Endometrium (tissue), 2 donors: ENCODE results near the gene PPP2CA.
"Not testable (repeated sequence)": the region's sequence is repeated elsewhere in the genome, so short reads cannot be mapped to it uniquely, and the experiment has no call there.

ENCODE experiments used
- FAIRE-seq: peaks from 2 replicates; lab custom pipeline; 2012; peaks lifted over from hg19 to GRCh38; lab: Jason Lieb, UNC
- donor health status: control.
- donor health status: control.

PPP2CA gene

GRCh38 chr5:134225780-134226440 lies at the start of gene PPP2CA:
PPP2CA (minus strand) TSS chr5:134226073; CDS start chr5:134225861, 212 bp downstream.
- FAIRE-seq = peak; percentile 4

DNA sequence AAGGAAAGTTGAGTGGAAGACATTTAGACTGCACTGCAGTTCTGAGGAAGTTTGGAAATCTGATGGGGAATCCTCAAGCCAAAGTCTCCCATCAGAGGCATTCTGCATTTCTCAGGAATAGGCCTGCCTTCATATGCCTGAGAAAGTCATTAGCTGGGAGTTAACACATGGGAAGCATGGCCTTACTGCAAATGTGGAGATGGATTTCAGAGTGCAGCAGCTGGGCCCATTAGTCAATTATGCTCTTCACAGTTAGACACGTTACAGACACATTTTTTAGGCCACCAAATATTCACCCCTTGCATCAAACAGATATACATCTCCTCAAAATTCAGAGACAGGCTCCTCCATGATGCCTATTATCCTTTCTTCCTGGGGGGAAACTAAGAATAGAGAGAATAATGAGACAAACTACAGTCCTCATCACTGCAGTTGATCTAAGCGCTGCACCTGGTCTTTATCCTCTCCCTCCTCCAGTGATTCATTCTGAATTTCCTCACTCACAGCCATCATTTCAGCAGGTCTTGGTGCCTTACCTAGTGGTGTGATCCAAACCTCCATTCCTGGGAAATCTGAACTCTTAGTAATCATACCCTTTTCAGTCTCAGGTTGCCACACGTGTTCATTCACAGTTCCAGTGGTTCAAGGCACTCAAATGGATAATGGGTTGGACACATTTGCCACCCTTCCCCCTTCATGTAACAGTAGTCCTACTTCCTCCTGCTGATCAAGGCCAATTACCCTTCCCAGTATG lies 47.9 kb upstream of the PPP2CA start:
- no peak for FAIRE-seq

DNA sequence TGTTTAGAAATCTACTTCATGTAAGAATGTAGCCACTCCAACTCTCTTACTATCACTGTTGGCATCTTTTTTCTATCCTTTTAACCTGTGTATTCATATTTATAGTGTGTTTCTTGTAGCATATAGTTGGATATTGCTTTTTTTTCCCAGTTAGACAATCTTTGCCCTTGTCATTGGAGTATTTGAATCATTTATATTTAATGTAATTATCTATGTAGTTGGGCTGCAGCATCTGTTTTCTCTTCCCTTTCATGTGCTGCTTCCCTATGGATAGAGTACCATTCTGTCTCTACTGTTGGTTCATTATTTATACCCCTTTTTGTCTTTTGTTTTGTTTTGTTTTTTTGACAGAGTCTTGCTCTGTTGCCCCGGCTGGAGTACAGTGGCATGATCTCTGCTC lies 45.2 kb upstream of the PPP2CA start:
- FAIRE-seq = no peak

GRCh38 chr5:134268919-134269318 lies 43.0 kb upstream of the PPP2CA start:
- FAIRE-seq = no peak

DNA sequence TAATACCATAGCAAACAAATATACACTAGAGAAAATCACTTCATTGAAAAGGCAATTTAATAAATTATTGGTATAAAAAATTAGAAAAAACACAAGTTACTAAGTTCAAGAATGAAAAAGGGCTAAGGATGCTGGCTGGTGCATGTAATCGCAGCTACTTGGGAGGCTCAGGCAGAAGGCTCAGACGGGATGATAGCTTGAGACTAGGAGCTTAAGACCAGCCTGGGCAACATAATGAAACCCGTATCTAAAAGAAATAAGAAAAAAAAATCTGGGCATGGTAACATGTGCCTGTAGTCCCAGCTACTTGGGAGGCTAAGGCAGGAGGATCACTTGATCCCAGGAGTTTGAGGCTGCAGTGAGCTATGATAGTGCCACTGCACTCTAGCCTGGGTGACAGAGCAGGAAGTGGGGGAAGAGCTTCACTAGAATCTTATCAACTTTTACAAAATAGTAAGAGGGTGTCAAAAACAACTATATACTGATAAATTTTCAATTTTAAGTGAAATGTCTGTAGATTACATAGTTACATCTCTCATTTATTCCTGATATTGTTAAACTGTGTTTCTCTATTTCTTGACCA lies 42.2 kb upstream of the PPP2CA start:
- no peak for FAIRE-seq

DNA sequence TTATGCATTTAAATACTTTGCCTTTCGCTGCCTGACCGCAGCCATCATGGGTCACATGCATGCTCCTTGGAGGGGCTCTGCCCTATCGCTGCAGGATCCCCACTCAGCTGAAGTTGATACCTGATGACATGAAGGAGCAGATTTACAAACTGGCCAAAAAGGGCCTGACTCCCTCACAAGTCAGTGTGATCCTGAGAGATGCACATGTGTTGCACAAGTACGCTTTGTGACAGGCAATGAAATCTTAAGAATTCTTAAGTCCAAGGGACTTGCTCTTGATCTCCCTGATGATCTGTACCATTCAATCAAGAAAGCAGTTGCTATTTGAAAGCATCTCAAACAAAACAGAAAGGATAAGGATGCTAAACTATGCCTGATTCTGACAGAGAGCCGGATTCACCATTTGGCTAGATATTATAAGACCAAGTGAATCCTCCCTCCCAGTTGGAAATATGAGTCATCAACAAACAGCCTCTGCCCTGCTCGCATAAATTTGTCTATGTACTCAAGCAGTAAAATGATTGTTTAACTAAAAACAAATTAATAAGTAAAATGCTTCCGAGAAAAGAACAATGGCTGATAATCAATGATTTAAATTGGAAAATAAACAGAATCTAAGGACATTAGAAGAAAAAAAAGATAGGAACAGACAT lies 41.6 kb upstream of the PPP2CA start:
- no peak for FAIRE-seq

DNA sequence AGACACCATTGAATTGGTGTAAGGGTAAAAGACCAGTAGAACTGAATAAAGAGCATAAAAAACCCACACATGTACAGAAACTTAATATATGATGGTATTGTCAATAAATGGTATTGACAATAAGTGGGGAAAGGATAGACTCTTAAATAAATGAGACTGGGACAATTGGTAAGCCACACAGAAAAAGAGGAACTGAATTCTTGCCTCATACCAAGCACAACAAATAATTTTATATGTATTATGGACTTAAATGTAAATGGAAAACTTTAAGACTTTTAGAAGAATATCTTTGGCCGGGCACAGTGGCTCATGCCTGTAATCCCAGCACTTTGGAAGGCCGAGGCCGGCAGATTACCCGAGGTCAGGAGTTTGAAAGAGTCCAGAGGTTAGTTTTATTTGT lies 37.9 kb upstream of the PPP2CA start:
- no peak for FAIRE-seq

GRCh38 chr5:134262629-134263028 lies 36.8 kb upstream of the PPP2CA start:
- not testable (repeated sequence) for FAIRE-seq

- FAIRE-seq = no peak
Measured at GRCh38 chr5:134258896-134259295, 33.0 kb upstream of the PPP2CA start.

DNA sequence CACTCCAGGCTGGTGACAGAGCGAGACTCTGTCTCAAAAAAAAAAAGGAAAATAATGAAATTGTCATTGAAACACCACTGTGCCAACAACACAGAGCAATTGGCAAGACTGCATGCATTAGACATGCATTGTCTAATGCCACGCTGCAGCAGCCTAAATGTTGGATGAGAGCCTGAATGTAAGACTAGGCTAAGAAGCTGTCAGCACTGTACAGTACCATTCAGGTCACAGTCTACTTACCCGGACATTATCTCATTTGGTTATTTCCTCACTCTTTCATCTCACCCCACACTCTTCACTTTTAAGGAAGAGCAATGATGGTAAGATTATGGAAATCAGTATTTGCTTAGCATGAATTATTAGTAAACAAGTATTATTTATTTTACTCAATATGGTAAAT lies 31.3 kb upstream of the PPP2CA start:
- FAIRE-seq = no peak

- no peak for FAIRE-seq
Measured at GRCh38 chr5:134255418-134256150, 29.7 kb upstream of the PPP2CA start.

- FAIRE-seq = not testable (repeated sequence)
Measured at GRCh38 chr5:134253368-134254153, 27.7 kb upstream of the PPP2CA start.

DNA sequence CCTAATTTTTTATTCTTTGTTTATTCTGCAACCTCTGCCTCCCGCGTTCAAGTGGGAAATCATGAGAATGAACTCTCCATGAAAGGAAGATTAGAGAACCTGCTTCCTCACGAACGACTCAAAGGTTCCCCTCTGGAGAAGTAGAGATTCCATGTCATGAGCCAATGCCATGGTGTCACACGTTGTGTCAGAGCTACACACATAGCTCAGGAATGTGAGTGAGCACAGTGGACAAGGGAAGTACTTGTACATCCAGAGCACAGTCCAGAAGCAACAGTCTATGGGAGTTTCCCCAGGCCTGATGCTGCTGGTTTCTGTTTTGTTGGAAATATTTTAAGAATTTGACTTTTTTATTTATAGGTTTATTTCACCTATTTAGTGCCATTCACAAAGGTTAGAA lies 26.8 kb upstream of the PPP2CA start:
- no peak for FAIRE-seq

- FAIRE-seq = no peak
Measured at GRCh38 chr5:134250949-134251348, 25.1 kb upstream of the PPP2CA start.

GRCh38 chr5:134249469-134250379 lies 23.9 kb upstream of the PPP2CA start:
- no peak for FAIRE-seq

GRCh38 chr5:134248256-134248655 lies 22.4 kb upstream of the PPP2CA start:
- no peak for FAIRE-seq

DNA sequence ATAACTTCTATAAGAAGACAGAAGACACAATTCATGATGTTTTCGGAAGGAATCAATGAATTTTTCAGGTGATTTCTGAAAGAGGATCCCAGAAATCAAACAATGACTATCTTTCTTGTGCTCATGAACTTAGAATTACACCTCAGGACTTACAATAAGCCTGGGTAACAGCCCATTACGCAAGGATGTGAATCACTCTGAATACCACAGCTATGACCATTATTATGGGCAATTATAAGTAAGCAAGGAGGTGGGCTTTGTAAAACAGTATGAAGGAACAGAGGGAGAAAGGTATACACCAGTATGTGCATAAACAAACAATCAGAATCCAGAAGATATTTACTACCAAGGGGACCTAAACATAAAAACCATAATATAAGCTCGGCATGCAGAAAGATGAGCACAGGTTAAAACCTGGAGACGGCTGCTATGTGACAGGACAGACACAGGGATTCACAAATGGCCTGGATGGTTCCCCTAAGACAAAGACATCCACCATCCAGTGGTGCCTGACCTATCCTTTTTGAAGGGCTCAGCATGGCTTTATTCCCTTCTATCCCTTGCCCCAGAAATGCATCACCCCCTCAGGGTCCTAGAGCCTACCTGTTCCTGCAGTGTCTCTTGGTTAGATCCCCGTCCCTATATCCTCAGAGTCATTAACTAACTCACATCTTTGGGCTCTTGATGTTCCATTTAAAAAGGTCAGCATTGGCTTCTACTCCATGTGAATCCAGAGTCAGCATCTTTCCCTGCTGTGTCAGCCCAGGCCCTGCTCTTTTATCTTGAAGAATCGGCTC lies 21.8 kb upstream of the PPP2CA start:
- no peak for FAIRE-seq

DNA sequence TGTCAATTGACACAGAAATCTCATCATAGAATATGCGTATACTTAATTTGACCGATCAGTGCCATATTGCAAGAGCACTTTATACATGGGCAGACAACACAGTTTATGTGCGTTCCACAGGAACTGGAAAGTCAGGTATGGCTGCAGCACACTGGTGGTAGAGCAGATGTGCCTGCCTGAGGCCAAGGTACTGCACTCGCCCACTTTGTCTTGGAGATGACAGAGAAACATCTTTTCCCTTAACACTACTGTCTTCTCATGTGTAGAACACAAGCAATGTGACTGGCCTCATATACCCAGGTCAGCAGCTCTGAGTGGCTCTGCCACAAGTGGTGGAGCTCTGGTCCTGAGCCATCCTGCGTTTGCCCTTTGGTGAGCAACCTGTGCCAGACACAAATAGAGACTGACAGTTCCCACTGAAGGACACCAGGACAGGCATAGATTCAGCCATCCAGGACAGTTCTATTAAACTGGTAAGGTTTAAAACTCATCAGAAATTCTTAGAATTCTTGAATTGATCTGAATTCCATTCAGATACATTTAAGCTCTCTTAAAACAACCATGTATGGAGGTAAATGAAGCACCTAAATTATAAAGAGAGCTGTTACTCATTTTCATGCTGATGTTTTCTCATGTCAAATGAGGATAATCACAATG lies 21.0 kb upstream of the PPP2CA start:
- no peak for FAIRE-seq

- no peak for FAIRE-seq
Measured at GRCh38 chr5:134245692-134246091, 19.8 kb upstream of the PPP2CA start.
